Activated CD4-positive, alpha-beta T cell treated with anti-CD3 and anti-CD28 coated beads for 36 hours (primary cell): ENCODE results near the gene GPC6. TPM values are rescaled to one million over a fixed set of nuclear protein-coding genes. Genes with fewer than 3 reads are reported as not detected.

Experiments used
- ATAC-seq: fragments of 200-7000 bp; cut with Tn5 transposase; one replicate; pipeline ENCODE4 v1.10.0; 2021; ENCODE audit warnings: mild to moderate bottlenecking, moderate library complexity
- CTCF ChIA-PET: fragments of 350-600 bp; sonication (Branson Sonifier 250); formaldehyde crosslinking; loops from one replicate; lab custom pipeline; 2021; ENCODE audit warnings: antibody characterized with exemption; lab: Charles Lee
- POLR2A ChIA-PET: fragments of 350-600 bp; sonication (Branson Sonifier 250); formaldehyde crosslinking; loops from one replicate; lab custom pipeline; 2021; ENCODE audit warnings: antibody characterized with exemption, inconsistent platforms; lab: Charles Lee
- DNase-seq: peaks from one replicate; pipeline ENCODE4 v3.0.0-alpha.2; 2020
- H3K27ac Mint-ChIP-seq: one replicate; pipeline ENCODE4 v1.8.0; 2021; ENCODE audit warnings: mixed read lengths
- H3K27me3 Mint-ChIP-seq: one replicate; pipeline ENCODE4 v1.8.0; 2021; ENCODE audit warnings: mixed read lengths
- H3K36me3 Mint-ChIP-seq: one replicate; pipeline ENCODE4 v1.8.0; 2021; ENCODE audit warnings: low read depth, mixed read lengths
- H3K4me1 Mint-ChIP-seq: one replicate; pipeline ENCODE4 v1.8.0; 2021; ENCODE audit warnings: mixed read lengths
- H3K4me3 Mint-ChIP-seq: one replicate; pipeline ENCODE4 v1.8.0; 2021; ENCODE audit warnings: mild to moderate bottlenecking, moderate library complexity, mixed read lengths
- H3K9me3 Mint-ChIP-seq: one replicate; pipeline ENCODE4 v1.8.0; 2021; ENCODE audit warnings: low read depth, mixed read lengths
- intact Hi-C, 2 experiments: fragments of 100-400 bp; cut with DNase I in 1 of 2; cut with micrococcal nuclease in 1 of 2; formaldehyde crosslinking; loops; one replicate each; pipeline versions ENCODE4 v1.14.2 to v1.15.1; 2022 to 2024; cut with DNase I, micrococcal nuclease
- total RNA-seq, 2 experiments: library from RNA; stranded (reverse); gene quantifications; one replicate each; pipeline ENCODE4 v1.2.3, GENCODE V29; 2021

Gene GPC6
- total RNA-seq, 2 experiments from 2014 or later, result not detected

DNA sequence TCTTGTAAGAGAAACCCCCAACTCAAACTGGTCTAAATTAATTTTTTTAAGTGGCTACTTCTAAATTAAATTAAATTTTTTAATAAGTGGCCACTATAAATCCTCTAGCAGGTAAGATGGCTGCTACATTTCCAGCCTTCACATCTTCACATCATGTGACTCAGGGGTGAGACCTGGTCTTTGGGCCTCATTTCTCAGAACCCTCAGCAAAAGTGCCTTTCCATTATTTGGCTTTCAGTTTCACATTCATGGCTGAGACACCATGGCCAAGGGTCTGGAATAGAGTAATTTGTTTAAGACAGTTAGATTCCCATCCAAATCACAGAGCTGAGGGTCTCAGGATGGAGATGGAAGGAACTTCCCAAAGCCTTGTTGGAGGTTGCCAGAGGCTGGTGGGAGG is 1205.4 kb downstream of the GPC6 start:
- Mint-ChIP-seq H3K27ac (peak overlapping the region; percentile 55), H3K4me1 (peaks cover 33% of the 10 kb centered on the region), H3K36me3 (no peaks in the 10 kb centered on the region), H3K9me3 (no peaks in the 10 kb centered on the region), H3K4me3 (no peak overlapping the region), H3K27me3 (no peaks in the 10 kb centered on the region)
- CTCF ChIA-PET, result interaction anchor here (2.9 to 9.7 kb wide), 2 partner anchors 14 to 187 kb away, joined by 11 to 176 read pairs; no protein-coding TSS in a partner anchor
- POLR2A ChIA-PET, result no interaction called here
- ATAC-seq (peak; percentile 46), DNase-seq (peak; percentile 34)
- intact Hi-C loops, result loop anchor here (1.0 to 10.0 kb wide), 4 partner anchors 13 to 973 kb away; no protein-coding TSS in a partner anchor

DNA sequence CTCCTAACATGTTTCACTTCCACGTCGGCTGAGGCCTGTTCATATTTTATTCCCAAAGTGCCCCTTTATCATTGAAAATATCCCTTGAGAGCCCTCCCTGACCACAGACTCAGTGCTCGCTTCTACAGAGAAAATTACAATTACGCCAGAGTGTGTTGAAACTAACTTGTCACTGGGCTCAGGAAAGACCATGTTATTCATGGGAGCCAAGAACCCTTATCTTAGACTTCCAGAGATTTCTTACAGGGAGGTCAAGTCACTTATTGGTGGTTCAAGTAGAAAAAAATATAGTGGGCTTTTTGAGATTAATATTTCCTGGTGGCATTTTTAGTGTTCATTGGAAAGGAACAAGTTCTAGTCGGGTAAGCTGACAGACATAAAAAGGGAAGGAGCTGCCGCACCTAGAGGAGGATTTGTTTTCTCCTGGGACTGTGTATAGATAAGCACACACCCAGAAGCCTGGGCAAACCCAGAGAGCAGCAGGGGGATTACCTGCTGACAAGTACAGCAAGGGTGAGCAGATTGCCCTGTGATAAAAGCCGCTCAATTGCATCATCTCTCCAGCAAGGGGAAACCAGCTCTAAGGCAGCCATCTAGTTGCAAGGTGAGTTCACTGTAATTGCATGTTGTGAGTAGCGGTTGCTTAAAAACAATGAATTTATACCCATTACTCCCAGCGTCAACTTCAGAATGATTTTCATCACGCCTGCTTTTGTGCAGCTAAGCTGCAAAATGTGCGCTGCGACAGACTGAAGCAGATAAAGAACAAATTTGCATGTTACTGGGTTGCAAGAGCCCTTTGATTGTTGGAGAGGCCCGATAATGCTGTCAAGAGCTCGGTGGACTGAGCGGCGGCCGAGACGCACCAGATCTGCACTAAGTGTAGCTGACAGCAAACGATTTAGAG is 1206.7 kb downstream of the GPC6 start:
- no peak overlapping the region for H3K4me3 Mint-ChIP-seq
- H3K36me3 Mint-ChIP-seq, result no peaks in the 10 kb centered on the region
- peak; percentile 65 for DNase-seq
- ATAC-seq, result peak; percentile 93
- no peaks in the 10 kb centered on the region for H3K9me3 Mint-ChIP-seq
- peak overlapping the region; percentile 27 for H3K27ac Mint-ChIP-seq
- ChIA-PET CTCF (interaction anchor here (0.8 to 9.7 kb wide), 6 partner anchors 8 to 185 kb away, joined by 3 to 176 read pairs (median 4); no protein-coding TSS in a partner anchor), POLR2A (no interaction called here)
- H3K27me3 Mint-ChIP-seq, result no peaks in the 10 kb centered on the region
- peaks cover 33% of the 10 kb centered on the region for H3K4me1 Mint-ChIP-seq
- intact Hi-C loops, result loop anchor here (2.0 to 10.0 kb wide), 3 partner anchors 15 to 971 kb away; no protein-coding TSS in a partner anchor

DNA sequence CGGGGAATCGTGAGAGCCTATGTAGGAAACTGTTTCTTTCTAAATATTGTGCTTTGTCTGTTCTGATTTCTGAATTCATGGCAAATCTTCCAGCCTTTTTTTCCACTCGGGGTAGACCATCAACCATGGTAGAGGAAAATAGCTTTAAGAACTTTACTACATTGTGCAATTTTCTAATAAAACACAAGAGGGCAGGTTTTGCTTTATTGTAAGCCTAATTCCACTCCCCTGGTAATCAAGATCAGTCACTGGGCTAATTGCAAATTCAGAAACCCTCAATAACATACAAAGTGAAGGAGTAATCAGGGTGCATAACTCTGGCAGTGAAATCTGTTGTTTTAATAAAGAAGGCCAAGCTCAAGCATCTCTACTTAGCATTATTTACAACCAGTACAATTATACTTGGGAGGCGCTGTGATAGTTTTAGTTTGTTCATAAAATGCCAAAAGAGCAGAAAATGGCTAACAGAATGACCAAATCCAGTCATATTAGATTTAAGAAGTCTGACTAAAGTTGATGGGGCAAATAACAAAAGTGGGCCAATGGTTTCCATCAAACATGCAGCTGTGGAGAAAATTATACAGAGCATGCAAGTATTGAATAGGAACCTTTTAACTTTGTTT is 1209.1 kb downstream of the GPC6 start:
- peak; percentile 65 for ATAC-seq
- intact Hi-C loops, result loop anchor here (1.0 to 10.0 kb wide), 7 partner anchors 112 to 1043 kb away; partner anchors contain the start of gene SOX21 (in 1 of the 2)
- no peak overlapping the region for H3K27ac Mint-ChIP-seq
- no peak for DNase-seq
- no peak overlapping the region for H3K4me3 Mint-ChIP-seq
- no peaks in the 10 kb centered on the region for H3K9me3 Mint-ChIP-seq
- H3K36me3 Mint-ChIP-seq, result no peaks in the 10 kb centered on the region
- POLR2A ChIA-PET, result interaction anchor here (0.6 kb wide), 1 partner anchor 182 kb away, joined by 3 read pairs; no protein-coding TSS in a partner anchor
- H3K4me1 Mint-ChIP-seq, result peaks cover 33% of the 10 kb centered on the region
- H3K27me3 Mint-ChIP-seq, result no peaks in the 10 kb centered on the region
- CTCF ChIA-PET, result interaction anchor here (0.6 to 9.7 kb wide), 22 partner anchors 11 to 280 kb away, joined by 3 to 176 read pairs (median 4); partner anchors contain the start of gene TGDS

DNA sequence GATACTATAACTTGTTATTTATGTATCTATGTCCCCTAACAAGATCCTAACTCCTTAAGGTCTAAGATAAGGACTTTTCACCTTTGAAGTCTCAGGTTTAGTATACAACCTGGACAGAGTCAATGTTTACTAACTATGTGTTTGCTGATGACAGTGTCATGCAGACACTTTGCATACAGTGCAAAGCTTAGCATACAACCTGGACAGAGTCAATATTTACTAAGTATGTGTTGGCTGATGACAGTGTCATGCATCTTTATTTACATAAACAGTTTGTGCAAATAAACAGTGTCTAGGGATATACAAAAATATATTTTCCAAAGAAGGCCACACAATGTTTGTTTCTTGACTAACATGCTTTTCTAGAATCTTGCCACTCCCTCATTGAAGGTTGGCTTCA is 1218.2 kb downstream of the GPC6 start:
- H3K9me3 Mint-ChIP-seq, result no peaks in the 10 kb centered on the region
- H3K36me3 Mint-ChIP-seq, result no peaks in the 10 kb centered on the region
- no peak for ATAC-seq

DNA sequence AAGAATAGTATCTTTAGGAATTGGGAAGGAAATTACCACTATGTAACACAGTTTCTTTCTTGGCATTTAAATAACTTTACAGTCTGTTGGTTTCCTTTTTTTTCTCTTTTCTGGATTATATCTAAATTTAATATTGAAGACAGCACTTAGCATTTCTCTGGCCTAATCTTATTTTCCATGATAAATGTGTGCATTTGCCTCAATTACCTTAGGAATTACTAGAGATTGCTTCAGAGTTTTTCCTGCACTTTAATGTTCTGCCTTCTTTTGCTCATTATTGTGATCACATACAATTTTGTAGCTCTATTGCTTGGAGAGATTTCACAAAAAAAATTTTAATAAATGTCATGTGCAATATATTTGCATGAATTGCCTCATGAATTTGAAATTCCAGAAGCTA is 1227.7 kb downstream of the GPC6 start:
- POLR2A ChIA-PET, result no interaction called here
- no peak overlapping the region for H3K4me3 Mint-ChIP-seq

More for the DNA sequence above, 1218.2 kb downstream of the GPC6 start:
- H3K27me3 Mint-ChIP-seq, result peaks cover 1% of the 10 kb centered on the region
- no peak for DNase-seq
- H3K4me1 Mint-ChIP-seq, result no peaks in the 10 kb centered on the region
- CTCF ChIA-PET, result interaction anchor here (0.9 kb wide), 1 partner anchor 8 kb away, joined by 3 read pairs; no protein-coding TSS in a partner anchor
- intact Hi-C loops, result no loop called here
- POLR2A ChIA-PET, result no interaction called here
- H3K27ac Mint-ChIP-seq, result no peak overlapping the region
- H3K4me3 Mint-ChIP-seq, result no peak overlapping the region

DNA sequence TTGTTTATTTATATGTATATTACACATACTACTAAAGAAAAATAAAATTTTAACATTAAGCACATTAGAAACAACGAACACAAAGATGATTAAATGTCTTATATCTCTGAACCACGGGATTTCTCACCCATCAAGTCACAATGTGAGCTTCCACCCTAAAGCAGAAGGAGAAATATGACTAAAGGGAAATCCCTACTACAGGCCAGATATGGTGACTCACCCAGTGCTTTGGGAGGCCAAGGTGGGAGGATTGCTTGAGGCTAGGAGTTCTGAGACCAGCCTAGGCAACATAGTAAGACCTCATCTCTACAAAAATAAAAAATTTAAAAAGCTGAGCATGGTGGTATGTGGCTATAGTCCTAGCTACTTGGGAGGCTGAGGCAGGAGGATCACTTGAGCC is 1228.3 kb downstream of the GPC6 start:
- Mint-ChIP-seq H3K9me3 (peaks cover 1% of the 10 kb centered on the region), H3K36me3 (no peaks in the 10 kb centered on the region), H3K27ac (no peak overlapping the region), H3K4me1 (no peaks in the 10 kb centered on the region), H3K27me3 (no peaks in the 10 kb centered on the region), H3K4me3 (no peak overlapping the region)
- DNase-seq (peak; percentile 56), ATAC-seq (peak; percentile 96)
- ChIA-PET CTCF (interaction anchor here (0.9 to 1.0 kb wide), 2 partner anchors 21 to 163 kb away, joined by 3 read pairs; no protein-coding TSS in a partner anchor), POLR2A (no interaction called here)
- intact Hi-C loops, result no loop called here

More for the DNA sequence above, 1227.7 kb downstream of the GPC6 start:
- Mint-ChIP-seq H3K4me1 (no peaks in the 10 kb centered on the region), H3K9me3 (peaks cover 1% of the 10 kb centered on the region), H3K27ac (no peak overlapping the region), H3K27me3 (no peaks in the 10 kb centered on the region), H3K36me3 (no peaks in the 10 kb centered on the region)
- DNase-seq (no peak), ATAC-seq (no peak)
- CTCF ChIA-PET, result interaction anchor here (0.8 to 1.0 kb wide), 3 partner anchors 21 to 164 kb away, joined by 3 read pairs; no protein-coding TSS in a partner anchor
- intact Hi-C loops, result no loop called here

DNA sequence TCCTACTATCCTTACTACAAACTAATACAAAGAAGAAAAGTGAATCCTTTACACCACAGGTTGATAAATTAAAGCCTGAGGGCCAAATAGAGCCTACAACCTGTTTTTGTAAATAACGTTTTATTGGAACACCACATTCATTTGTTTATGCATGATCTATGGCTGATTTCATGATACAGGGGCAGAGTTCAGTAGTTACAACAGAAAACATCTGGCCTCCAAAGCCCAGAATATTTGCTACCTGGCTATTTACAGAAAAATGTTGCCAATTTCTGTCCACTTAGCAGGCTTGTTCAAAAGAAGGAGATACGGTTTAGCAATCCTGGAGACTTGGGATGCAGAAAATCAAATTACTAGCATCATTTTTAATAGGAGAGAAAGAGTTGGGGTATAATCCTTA is 1228.8 kb downstream of the GPC6 start:
- ChIA-PET CTCF (interaction anchor here (0.9 kb wide), 2 partner anchors 21 to 31 kb away, joined by 3 read pairs; no protein-coding TSS in a partner anchor), POLR2A (no interaction called here)
- Mint-ChIP-seq H3K27me3 (no peaks in the 10 kb centered on the region), H3K4me3 (no peak overlapping the region), H3K4me1 (no peaks in the 10 kb centered on the region), H3K27ac (no peak overlapping the region), H3K9me3 (no peaks in the 10 kb centered on the region), H3K36me3 (no peaks in the 10 kb centered on the region)
- ATAC-seq (no peak), DNase-seq (no peak)
- intact Hi-C loops, result no loop called here
